Melanocyte of skin (primary cell): Measurements from ENCODE around the gene SF3B1. TPM values are rescaled to one million over a fixed set of nuclear protein-coding genes. Genes with fewer than 3 reads are reported as not detected.

Experiments used
- small RNA-seq, 2 donors: library from RNA; depleted of rRNA; stranded (forward); fragments of <200 nt; gene quantifications; one replicate each; pipeline ENCODE3, GENCODE V24; 2012
- total RNA-seq, 2 donors: library from RNA; depleted of rRNA; stranded (reverse); fragments of >200 nt; gene quantifications; 2 replicates each; pipeline ENCODE4 v1.2.3, GENCODE V29; 2012

SF3B1 gene, protein sequence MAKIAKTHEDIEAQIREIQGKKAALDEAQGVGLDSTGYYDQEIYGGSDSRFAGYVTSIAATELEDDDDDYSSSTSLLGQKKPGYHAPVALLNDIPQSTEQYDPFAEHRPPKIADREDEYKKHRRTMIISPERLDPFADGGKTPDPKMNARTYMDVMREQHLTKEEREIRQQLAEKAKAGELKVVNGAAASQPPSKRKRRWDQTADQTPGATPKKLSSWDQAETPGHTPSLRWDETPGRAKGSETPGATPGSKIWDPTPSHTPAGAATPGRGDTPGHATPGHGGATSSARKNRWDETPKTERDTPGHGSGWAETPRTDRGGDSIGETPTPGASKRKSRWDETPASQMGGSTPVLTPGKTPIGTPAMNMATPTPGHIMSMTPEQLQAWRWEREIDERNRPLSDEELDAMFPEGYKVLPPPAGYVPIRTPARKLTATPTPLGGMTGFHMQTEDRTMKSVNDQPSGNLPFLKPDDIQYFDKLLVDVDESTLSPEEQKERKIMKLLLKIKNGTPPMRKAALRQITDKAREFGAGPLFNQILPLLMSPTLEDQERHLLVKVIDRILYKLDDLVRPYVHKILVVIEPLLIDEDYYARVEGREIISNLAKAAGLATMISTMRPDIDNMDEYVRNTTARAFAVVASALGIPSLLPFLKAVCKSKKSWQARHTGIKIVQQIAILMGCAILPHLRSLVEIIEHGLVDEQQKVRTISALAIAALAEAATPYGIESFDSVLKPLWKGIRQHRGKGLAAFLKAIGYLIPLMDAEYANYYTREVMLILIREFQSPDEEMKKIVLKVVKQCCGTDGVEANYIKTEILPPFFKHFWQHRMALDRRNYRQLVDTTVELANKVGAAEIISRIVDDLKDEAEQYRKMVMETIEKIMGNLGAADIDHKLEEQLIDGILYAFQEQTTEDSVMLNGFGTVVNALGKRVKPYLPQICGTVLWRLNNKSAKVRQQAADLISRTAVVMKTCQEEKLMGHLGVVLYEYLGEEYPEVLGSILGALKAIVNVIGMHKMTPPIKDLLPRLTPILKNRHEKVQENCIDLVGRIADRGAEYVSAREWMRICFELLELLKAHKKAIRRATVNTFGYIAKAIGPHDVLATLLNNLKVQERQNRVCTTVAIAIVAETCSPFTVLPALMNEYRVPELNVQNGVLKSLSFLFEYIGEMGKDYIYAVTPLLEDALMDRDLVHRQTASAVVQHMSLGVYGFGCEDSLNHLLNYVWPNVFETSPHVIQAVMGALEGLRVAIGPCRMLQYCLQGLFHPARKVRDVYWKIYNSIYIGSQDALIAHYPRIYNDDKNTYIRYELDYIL
- total RNA-seq = 100 to 1,000 TPM; 149 to 162 TPM

DNA sequence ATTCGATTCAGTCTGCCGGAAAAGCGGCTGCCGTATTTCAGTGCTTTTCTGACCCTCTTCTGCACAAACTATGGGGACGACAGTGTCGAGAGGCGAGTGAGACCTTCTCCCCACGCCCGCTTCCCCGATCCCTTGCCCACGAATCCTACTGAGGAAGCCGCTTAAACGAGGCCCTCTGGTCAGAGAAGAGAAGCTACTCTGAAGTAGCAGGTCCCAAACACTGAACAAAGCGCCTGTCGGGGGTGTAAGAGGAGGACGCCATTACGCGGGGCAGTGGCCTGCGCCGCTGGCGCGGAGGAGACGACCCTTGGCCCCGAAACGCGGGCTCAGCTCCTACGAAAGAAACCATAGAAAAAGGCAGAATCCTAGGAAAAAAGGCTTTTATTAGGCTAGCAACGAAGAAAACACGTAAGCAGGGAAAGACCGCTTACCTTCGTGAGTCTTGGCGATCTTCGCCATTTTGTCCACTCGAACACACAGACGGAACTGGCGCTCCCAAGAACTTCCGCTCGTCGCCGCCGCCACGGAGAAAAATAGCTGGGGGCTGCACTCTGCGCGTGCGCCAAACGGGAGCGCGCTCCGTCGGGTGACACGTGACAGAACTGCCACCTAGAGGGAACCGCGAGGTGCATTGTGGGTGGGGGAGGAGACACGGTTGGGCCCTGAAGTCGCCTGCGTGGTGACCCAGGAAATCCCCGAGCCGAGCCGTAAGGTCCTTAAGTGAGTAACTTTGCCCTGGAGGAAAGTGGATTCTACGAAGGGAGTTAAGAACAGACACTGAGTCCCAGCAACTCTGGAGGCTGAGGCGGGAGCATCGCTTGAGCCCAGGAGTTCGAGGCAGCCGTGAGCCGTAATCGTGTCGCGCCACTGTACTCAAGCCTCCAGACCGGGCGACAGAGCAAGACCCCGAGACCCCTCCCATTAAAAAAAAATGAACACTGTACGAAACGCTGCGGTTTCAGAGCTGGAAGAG lies at the start of gene SF3B1:
TSS of gene SF3B1 (minus strand) at position 488 of the 973 bp plus-strand sequence. CDS start at position 459, 29 bp downstream.

DNA sequence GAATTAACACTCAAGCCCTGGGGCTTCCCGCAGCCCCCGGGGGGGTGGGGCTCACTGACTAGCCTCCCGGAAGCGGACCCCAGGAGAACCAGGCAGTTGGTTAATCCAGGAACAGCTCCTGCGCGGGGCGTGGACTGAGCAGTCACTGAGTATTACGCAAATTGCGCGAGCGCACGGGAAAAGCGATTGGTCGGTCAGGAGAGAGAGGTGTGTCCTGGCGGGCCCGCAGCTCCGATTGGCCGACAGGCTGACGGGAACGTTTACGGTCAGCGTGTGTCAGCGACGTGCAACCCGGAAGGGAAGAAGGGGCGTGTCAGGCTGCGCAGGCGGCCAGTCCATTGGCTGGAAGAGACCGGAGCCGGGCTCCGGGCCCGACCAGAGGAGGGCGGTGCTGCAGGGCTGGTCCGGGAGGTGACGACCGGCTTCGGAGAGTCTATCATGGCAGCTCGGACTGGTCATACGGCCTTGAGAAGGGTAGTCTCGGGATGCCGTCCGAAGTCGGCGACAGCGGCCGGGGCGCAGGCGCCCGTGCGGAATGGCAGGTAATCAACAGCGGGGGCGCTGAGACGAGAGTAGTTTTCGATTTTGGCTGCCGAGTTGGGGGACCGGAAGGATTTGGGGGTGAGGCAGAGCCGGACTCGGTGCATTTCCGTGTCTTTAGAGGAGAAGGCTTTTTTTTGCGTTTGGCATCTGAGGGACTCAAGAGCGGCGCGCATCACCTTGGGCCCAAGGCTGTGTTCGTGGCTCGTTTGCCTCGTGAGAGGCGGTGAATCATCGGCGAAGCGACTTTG lies 18.5 kb upstream of the SF3B1 start, which contains the start of gene COQ10B:
TSS of gene COQ10B (plus strand) at position 430 of the 791 bp plus-strand sequence. CDS start at position 439, 9 bp downstream.

Small RNA genes lying within 50 kb of the gene (small RNA-seq; reads per million reads assigned to genes)
- gene RF00394 (0 reads per million in 2 donors), gene RNU6-1029P (0 reads per million in 2 donors)

Other genes with a start within 250 kb of the SF3B1 start
- gene ANKRD44, start 124.2 kb downstream of the SF3B1 start, total RNA-seq = 10 to 100 TPM; 49.6 to 65.4 TPM
- 10 to 100 TPM; 48.2 to 54.6 TPM for gene COQ10B, start 18.5 kb upstream of the SF3B1 start, total RNA-seq
- 100 to 1,000 TPM; 179 to 430 TPM for gene HSPD1, start 64.8 kb upstream of the SF3B1 start, total RNA-seq
- gene HSPE1, start 65.4 kb upstream of the SF3B1 start, total RNA-seq = 100 to 1,000 TPM in 1 of 2 donors, 10 to 100 TPM in 1; 84.7 to 138 TPM
- 10 to 100 TPM; 30.3 to 38.3 TPM for gene MOB4, start 81.0 kb upstream of the SF3B1 start, total RNA-seq
- gene RFTN2, start 240.6 kb upstream of the SF3B1 start, total RNA-seq = 1 to 10 TPM; 2.0 to 5.9 TPM